HG03045 (cell line): ENCODE data around the gene GARIN5A.
"Not testable (repeated sequence)": the region's sequence is repeated elsewhere in the genome, so short reads cannot be mapped to it uniquely, and the experiment has no call there.

Experiments
- ATAC-seq: cut with Tn5 transposase; IDR thresholded peaks from one replicate; pipeline ENCODE4 v1.9.1; 2021; ENCODE audit warnings: mild to moderate bottlenecking, moderate library complexity; ENCODE audit not compliant: unreplicated experiment

Gene GARIN5A

DNA sequence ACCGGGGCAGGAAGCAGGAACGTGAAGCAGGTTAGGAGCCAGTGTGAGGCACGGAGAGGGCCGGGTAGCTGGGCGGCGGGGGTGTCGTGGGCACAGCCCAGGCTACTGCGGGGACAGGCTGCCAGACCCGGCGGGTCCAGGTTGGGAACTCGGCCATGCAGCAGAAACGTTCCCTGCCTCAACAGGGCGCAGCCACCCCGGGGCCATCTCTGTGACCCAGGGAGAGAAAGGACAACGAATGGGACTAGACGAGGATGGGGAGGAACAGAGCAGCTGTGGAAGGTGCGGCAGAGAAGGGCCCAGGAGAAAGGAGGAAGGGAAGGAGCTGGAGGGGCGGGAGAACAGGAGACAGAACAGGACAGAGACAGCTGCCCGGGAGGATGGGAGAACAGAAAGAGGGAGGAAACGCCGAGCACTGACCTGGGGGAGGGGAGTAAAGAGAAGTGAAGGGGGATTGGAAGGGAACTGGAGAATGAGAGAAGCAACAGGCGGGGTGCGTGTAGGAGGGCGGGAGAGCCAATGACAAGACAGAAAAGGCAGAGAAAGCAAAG lies 12.9 kb upstream of the GARIN5A start:
- ATAC-seq = no peak

DNA sequence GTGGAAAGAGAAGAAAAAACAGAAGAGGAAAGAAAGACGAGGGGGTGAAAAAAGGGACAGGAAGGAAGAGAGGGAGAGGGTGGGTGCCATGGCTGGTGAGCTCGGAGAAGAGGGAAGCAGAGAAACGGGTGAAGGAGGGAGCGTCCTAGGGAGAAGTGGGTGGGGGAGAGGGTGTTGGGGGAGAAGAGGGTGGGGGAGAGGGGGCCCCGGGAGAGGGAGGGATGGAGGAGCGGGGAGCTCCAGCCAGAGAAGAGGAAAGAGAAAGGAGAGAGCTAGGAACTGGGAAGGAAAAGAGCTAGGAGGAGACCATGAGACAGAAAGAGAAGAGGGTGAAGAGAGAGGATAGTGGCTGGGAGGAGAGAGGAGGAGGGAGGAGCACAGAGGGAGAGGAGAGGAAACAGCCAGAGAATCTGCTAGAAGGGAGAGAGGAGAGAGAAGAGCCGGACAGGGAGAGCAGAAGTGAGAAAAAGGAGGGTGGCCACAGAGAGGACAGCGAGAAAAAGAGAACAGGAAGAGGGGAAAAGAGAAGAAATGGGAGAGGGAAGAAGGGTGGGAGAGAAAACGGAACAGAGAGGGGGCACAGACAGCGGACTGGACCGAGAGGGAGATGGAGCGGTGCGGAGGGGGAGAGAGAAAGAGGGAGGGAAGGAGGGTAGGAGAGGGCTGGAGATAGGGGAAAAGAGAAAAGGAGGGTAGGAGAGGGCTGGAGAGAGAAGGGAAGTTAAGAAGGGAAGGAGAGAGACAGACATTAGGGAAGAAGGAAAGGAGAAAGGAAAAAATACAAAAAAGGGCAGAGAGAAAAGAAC lies 11.9 kb upstream of the GARIN5A start:
- no peak for ATAC-seq

DNA sequence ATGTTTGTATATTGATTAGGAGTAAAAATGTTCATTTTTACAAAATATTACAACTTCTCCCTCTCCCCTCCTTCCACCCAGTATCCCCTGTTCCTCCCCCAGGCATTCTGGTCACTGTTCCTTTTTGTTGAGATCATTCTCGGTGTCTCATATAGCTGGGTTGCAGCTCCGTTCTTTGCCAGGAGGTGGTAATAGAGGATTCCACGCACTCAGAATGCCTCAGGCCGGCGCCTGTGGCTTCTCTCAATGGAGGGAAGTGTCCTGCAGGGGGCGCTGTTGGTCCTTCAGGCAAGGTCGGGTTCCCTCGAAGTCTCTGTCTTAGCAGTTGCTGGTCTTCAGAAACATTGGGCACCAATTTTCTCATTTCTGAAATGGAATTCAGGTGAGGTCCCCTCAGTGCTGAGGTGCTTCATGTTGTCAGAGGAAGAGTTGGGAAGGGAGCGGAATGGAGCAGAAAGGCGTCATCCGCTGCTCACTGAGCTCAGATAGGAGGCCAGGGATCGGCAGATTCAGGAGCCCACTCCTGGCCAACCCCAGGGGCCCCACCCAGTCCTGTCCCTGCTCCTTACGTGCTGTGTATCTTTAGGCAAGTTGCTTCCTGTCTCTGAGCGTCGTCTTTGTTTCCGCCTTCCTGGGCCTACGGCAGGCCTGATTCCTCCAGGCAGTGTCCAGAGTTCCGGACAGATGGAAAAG lies 10.3 kb upstream of the GARIN5A start:
- no peak for ATAC-seq

DNA sequence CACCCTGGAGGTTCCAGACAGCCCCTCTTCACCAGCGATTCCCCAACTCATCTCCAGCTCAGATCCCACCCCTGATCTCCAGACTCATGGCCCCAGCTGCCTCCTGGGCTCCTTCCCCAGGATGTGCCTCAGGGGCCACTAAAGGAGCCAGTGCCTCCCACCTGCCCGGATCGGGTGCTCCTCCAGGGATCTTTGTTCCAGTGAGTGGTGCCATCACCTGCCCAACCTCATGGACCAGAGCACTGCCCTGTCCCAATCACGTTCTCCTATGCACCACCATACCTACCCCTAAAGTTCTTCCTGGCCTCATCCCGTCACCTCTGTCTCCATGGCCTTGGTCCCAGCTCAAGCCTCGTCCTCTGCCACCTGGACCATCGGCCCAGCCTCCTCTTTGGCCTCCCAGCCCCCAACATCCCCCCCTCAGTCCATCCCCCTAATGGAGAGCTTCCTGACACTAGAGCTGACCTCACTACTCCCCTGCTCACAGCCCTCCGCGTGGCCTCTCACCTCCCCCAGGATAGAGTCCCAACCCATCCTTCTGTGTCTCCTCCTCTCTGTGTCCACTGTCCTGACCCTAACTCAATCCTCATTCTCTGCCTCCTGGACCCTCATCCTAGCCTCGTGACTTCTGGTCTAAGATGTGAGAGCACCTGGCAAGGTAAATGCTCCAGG lies 8.8 kb upstream of the GARIN5A start:
- ATAC-seq = no peak

DNA sequence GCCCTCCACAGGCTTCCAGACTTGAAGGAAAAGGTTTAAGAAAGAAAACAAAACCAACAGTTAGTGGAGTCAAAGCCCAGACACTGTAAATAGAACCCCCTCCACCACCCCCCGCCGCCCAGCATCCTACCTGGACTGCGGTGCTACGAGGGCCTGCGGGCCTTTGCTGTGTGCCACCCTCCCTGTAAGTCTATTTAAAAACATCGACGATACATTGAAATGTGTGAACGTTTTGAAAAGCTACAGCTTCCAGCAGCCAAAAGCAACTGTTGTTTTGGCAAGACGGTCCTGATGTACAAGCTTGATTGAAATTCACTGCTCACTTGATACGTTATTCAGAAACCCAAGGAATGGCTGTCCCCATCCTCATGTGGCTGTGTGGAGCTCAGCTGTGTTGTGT lies 6.3 kb upstream of the GARIN5A start:
- ATAC-seq = no peak

DNA sequence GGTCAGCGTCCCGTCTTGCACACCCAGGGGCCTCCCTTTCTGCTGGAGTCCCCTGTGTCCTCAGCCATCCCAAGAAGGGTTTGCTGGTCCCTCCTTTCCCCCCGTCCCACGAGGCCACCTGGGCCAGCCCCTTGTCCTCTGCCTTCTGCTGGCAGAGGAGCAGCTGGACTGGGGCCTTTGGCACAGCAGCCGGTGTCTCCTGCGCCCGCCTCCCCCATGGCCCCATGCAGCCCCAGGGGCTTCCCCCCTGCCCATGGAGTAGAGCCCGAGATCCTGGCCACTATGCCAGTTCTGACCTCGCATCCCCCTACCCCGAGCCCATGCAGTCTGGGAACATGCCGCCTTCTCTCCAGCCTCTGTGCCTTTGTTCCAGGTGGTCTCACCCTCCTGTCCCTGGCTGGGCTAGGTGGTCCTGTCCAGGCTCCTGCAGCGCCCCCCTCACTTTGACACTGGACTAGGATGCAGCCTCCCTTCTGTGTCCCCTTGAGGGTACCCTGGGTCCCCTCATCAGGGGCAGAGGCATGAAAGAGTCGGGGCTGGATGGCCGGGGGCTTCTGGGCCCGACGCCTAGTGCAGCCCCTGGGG lies 5.7 kb upstream of the GARIN5A start:
- no peak for ATAC-seq

DNA sequence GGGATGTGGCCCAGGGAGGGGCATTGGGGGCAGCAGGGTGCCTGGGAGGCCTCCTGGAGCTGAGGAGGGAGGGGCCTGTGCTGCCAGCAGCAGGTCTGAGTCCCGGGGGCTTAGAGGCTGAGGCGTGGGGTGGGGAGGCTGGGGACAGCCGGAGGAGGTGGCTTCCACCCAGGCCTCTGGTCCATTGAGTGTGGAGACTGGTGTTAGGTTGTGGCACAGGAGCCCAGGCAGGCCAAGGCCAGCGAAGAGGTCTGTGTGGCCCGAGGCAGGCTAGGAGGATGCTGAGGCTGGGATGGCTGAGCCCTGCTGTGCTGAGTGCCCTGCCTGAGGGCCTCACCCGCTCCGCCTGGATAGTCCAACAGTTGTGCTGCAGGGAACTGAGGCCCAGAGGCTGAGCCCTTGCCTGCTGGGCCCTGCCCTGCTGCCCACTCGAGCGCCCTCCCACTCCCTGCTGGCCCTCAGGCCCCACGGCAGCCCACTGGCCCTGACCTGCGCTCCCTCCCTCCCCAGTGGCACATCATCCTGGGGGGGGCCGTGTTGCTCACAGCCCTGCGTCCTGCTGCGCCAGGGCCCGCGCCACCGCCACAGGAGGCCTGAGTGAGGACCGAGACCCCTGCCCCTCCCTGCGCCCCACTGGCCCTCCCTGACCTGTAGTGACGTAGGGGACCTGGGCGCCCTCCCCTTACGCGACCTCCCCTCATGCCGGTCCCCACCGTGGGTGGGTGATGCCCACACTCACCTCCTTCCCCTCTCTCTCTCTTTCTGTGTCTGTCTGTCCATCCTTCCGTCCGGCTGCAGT lies 4.9 kb upstream of the GARIN5A start:
- ATAC-seq = no peak

DNA sequence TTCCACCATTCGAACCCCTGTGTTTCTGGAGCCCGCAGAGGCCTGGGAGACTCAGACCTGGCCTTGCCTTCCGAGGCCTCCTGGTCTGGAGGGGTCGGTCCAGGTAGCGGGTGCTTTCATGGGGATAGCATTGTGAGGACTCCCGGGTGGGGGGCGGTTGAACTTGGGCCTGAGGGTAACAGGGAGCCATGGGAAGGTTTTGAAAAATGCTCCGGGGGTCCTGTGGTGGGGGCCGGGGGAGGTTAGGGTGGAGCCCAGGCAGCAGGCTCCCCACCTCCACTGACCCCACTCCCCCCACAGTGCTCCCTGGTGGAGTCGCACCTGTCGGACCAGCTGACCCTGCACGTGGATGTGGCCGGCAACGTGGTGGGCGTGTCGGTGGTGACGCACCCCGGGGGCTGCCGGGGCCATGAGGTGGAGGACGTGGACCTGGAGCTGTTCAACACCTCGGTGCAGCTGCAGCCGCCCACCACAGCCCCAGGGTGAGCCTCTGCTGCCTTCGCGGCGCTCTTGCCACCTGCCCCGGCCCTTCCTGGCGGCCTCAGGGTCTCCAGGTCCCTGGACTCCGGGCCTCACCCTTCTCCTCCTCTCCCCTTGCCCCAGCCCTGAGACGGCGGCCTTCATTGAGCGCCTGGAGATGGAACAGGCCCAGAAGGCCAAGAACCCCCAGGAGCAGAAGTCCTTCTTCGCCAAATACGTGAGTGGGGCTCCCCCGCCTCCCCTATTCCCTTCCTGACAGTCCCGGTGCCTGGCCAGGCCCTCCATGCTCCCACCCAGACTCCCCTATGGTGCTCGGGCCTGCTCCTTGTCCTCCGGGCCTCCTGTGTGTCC lies 3.8 kb upstream of the GARIN5A start:
- no peak for ATAC-seq

DNA sequence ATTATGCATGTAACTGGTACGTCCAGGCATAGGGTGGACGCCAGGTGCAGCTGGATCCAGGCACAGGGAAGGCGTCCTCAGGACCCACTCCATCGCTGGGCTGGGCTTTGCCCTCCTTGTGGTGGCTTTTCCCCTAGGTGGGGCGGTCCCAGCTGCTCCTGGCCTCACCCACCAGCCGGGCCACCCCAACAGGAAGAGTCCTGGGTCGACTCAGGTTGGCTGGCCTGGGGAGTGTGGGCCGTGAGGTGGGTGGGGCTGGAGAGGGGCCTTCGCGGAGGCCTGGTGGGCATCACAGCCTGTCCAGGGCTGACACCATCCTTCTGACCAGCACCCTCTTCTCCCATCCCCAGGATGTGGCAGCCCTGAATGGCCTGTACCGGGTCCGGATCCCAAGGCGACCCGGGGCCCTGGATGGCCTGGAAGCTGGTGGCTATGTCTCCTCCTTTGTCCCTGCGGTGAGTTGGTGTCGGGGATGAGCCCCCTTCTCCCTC lies 3.2 kb upstream of the GARIN5A start:
- no peak for ATAC-seq

DNA sequence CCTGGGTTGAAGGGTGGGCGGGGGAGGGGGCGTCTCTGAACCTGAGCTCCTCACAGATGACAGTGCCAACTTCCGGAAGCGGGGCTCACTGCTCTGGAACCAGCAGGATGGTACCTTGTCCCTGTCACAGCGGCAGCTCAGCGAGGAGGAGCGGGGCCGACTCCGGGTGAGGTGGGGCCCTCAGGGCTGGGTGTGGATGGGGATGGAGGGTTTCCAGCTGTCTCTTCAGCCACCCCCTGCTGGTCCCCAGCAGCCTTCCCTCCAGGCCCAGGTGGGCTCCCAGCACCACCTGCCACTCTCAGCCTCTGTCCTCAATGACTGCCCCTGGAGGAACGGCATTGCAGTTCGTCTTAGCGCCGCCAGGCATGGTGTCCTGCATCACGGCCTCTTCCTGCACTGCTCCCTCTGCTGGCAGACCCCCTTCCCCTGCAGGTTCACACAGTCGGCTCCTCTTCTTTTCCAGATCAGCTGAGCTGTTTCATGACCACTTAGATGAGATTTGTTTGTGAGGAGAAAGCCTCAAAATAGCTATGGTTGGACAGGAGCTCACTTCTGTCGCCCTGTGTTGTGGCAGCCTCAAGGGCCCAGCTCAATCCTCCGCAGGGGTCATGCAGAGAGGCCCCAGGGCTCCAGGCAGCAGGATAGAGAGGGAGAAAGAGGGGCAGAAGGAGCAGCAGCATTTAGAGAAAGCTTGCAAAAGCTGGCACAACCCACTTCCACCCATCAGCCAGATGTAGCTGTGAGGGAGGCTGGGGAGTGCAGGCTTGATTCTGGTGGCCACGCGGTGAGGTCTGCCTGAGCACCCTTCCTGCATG lies 2.5 kb upstream of the GARIN5A start:
- ATAC-seq = no peak

DNA sequence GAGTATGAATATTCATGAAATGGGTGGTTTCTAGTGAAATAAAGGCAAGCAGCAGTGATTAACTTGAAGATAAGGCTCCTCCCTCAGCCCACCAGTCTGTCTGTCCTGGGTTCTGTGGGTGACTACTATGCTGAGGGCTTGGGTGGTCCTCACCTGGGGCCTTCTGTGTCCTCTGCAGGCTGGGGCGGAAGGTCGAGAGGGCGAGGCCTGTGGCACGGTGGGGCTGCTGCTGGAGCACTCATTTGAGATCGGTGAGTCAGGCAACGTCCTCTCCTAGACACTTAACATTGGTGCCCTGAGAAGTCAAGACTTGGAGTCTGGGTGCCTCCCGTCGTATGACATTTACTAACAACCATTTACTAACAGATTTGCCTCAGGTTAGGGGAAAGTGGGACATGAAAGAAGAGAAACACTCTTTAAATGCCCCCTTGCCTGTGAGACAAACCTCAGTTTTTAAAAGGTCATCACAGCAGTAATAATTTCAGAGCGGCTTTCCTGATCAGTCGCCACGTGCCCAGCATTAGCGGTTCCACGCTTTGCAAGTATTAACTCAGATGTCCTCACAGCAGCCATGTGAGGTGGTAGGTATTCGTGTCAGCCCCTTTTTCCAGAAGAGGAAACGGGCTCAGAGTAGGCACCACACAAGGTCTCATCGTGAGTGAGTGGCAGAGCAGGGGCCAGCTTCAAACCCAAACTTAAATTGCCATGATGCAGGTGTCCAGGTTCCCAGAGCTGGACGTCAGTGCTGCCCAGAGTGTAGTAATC lies 1.3 kb upstream of the GARIN5A start:
- ATAC-seq = no peak

DNA sequence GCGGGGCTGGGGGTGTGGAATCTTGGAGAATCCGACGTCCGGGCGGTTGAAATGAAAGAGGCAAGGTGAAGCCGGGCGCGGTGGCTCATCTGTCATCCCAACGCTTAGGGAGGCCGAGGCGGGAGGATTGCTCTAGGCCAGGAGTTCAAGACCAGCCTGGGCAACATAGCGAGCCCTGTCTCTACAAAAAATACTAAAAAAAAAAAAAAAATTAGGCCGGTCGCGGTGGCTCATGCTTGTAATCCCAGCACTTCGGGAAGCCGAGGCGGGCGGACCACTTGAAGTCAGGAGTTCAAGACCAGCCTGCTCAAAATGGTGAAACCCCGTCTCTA lies 225 bp upstream of the GARIN5A start:
- ATAC-seq = no peak

DNA sequence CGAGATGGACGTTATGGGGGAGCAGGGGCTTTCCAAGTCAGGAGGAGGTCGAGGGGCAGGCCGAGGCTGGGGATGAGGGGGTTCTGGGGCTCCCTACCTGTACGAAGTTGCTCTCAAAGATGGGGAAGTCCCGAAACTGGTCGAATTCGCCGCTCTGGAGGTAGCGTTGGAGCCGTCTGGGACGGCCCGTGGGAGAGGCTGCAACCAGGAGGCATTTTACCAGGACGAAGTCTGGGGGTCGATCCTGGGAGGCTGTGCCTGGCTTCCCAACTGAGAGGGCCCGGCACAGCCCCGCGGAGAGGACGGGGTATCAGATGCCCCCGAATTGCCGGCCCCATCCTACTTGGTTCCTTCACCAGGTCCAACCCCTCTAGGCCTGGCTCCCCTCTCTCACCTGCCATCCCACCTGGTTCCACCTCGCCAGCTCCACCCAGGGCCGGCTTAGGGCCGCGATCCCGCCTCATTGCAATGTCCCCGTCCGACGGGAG lies 868 bp downstream of the GARIN5A start:
- ATAC-seq = peak; percentile 24

DNA sequence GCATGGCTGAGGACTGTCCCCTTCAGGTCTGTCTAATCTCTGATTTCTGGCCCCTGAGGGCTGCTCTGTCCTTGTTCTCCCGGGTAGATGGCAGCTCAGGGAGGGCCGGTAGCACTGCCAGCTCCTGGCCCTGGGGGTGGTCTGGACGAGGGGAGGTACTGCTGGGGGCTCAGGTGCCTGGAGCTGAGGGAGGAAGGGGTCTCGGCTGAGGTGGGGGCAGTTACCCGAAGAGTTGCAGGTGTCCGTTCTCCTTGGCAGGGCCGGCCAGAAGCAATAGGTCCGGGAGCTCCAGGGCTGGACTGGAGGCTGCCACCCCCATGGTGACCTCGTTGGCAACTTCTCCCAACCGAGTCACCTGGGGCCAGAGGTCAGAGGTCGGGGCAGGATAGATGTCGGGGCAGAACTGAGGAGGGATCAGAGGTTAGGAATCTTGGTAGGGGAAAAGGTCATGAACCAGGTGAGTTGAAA lies 1.5 kb downstream of the GARIN5A start:
- ATAC-seq = no peak

DNA sequence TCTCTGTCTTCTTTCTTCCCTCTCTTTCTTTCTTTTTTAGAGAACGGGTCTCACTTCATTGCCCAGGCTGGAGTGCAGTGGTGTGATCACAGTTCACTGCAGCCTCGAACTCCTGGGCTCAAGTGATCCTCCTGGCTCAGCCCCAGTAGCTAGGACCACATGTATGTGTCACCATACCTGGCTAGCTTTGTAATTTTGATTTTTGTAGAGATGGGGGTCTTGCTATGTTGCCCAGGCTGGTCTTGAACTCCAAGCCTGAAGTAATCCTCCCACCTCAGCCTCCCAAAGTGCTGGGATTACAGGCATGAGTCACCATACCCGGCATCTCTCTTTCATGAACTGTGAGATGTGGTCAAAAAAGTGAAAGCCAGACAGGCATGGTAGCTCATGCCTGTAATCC lies 3.3 kb downstream of the GARIN5A start:
- ATAC-seq = not testable (repeated sequence)

DNA sequence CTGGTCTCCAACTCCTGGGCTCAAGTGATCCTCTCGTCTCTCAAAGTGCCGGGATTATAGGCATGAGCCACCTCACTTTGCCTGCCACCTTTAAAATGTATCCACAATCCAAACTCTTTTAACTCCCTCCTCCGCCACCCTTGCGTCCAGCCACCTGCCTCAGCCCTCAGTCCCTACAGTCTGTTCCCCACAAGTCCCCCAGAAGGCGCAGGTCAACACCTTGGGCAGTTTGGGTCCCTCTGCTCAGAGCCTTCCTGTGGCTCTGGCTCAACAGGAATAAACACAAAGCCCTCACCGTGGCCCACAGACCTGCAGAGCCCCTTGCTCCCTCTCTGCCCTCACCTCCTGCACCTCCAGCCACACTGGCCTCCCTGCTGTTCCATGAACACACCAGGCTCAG lies 7.8 kb downstream of the GARIN5A start:
- ATAC-seq = no peak

DNA sequence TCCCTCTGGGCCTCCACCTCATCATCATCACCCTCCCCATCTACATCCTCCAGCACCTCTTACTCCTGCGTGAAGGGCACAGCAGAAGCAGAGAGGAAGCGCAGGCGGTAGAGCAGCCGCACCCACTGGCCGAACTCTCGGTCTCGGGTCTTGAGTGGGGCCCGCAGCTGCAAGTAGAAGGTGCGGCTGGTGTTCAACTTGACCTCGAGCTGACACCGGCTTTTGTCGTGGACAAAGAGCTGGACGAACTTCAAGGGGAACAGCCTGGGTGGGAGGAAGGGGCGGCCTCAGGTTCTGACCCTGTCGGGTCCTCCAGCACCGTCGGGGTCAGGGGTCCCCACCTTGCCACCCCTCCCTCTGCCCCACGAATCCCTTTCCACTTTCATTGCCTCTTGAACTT lies 9.1 kb downstream of the GARIN5A start:
- ATAC-seq = no peak

DNA sequence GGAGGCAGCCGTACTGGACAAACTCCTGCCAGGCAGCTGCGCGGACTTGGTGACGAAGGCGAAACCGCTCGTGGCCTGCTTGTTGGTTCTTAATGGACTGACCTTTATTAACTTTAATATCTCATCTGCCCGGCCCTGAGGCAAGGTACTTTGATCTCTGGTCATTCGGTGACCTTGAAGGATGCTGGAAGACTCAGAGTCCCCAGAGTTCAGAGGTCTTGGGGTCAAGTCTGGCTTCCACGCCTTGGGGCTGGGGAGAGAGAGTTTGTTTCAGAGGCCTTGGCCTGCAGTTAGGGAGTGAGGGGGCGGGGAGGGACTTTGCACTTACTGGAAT lies 10.0 kb downstream of the GARIN5A start:
- no peak for ATAC-seq
